GM12864 (cell line): ENCODE results near the gene RELB.

Source experiments
- DNase-seq: peaks from one replicate; pipeline ENCODE4 v3.0.0-alpha.2; 2011; ENCODE audit warnings: low read depth
- H3K4me3 ChIP-seq: 2 replicates; pipeline ENCODE4 v1.5.1; 2011; ENCODE audit warnings: mild to moderate bottlenecking, low read depth, low read length, control low read depth
- TF ChIP-seq, protein P1 (sequence below): IDR thresholded peaks from 2 replicates; pipeline ENCODE4 v1.5.1; 2011; ENCODE audit warnings: low read depth, mild to moderate bottlenecking, moderate library complexity, low read length, control low read depth, inconsistent platforms; ENCODE audit errors: missing control alignments

The RELB gene

DNA sequence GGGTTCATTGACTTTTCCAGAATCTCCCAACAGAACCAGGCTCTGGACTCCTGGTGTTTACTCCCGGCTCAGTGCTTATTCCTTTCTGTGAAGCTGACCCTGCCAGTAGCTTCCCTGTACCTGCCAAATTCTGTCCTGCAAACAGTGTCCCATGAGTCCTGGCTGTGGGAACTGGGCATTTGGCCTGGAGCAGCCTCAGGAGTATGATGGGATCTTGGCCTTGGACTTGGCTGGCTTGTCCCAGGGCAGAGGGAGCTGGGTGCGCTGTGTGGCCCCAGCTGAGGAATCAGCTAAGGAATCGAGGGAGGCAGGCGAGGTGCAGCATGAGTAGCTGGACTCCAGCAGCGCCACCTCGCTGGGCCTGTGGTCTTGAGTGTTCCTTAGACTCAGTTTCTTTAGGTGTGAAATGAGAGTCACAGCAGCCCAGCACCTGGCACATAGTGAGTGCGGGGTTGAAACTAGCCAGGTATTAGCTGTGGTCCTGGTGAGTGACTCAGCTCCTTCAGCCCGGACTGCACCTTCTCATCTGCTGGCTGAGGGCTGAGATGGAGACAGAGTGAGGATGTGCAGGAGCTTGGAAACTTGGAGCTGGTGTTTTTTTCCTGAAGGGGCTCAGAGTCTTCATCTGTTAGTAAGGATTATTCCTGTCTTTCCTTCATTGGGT lies 47.9 kb downstream of the RELB start:
- TF ChIP-seq, protein P1, sequence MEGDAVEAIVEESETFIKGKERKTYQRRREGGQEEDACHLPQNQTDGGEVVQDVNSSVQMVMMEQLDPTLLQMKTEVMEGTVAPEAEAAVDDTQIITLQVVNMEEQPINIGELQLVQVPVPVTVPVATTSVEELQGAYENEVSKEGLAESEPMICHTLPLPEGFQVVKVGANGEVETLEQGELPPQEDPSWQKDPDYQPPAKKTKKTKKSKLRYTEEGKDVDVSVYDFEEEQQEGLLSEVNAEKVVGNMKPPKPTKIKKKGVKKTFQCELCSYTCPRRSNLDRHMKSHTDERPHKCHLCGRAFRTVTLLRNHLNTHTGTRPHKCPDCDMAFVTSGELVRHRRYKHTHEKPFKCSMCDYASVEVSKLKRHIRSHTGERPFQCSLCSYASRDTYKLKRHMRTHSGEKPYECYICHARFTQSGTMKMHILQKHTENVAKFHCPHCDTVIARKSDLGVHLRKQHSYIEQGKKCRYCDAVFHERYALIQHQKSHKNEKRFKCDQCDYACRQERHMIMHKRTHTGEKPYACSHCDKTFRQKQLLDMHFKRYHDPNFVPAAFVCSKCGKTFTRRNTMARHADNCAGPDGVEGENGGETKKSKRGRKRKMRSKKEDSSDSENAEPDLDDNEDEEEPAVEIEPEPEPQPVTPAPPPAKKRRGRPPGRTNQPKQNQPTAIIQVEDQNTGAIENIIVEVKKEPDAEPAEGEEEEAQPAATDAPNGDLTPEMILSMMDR = no peak
- no peak overlapping the region for H3K4me3 ChIP-seq
- no peak for DNase-seq

DNA sequence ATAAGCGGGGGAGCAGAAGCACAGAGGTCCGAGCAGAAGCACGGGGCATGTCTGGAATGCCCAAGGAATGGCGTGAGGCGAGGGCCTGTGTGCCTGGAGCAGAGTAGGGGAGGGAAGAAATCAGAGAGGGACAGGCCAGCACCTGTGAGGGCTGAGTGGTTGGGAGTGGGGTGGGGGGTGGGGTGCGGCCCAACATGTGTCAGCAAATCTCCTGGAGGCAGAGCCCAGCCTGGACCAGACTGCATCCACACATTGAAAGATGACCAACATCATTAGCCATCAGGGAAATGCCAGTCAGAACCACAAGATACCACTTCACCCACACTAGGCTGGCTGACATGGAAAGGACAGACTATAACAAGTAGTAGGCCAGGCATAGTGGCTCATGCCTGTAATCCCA lies 48.8 kb downstream of the RELB start:
- H3K4me3 ChIP-seq = no peak overlapping the region
- DNase-seq = no peak
- TF ChIP-seq, protein P1 = no peak

DNA sequence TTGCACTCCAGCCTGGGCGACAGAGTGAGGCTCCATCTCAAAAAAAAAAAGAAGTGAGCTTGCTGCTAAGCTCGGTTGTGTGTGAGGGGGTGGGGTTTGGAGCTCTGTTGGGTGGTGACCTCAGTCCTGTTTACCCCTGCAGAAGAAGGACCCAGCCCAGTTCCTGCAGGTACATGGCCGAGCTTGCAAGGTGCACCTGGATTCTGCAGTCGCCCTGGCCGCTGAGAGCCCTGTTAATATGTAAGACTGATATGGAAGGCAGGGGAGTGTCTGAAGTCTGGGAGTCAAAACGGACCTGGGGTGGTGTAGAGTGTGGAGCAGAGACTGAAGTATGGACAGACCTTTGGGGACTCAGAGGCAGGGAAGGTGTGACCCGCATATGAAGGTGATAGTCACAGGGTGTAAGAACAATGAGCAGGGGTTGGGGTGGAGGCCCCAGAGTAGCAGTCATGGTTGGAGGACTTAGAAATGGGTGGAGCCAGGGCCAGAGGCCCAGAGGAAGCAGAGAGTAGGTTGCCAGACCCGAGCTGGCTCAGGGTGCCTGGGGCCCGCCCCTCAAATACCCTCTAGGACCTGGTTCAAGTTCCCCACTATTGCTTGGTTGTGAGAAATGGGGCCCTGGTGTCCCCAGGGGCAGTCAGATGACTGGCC lies 50.8 kb downstream of the RELB start:
- no peak for DNase-seq
- no peak overlapping the region for H3K4me3 ChIP-seq
- TF ChIP-seq, protein P1 = no peak

DNA sequence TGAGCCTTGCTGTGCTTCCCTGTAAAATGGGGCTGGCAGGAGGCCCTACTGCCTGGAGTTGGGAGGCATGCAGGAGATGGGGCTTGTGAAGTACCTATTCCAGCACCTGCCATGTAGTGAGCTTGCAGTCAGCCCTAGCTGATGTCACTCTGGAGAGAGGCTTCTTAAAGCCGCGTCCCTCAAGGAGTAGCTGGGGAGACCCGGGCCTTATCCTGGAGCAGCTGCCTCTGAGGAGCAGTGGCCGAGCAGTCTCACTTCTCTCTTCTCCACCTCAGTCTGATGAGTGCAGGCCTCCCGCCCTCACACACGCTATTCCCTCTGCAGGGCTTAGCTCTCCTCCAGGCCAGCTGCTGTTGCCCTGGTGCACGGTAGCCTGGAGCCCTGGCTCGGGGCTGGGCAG lies 55.6 kb downstream of the RELB start:
- TF ChIP-seq, protein P1 = no peak
- no peak overlapping the region for H3K4me3 ChIP-seq
- no peak for DNase-seq

DNA sequence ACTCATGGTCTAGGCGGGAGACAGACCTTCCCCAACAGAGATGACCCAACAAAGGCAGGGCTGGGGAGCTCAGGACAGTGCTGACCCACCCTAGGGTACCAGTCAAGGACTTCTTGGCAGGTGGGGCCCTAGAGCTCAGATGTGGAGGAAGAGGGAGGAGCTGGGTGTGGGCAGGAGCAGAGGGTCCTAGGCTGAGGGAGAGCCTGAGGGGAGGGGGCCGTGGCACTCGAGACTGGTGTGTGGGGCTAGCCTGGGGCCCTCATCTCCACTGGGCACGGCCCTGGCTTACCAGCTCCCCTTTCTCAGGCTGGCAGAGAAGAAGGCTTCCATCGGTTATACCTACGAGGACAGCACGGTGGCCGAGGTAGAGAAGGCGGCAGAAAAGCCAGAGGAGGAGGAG lies 56.2 kb downstream of the RELB start:
- H3K4me3 ChIP-seq = no peak overlapping the region
- DNase-seq = no peak
- TF ChIP-seq, protein P1 = no peak

DNA sequence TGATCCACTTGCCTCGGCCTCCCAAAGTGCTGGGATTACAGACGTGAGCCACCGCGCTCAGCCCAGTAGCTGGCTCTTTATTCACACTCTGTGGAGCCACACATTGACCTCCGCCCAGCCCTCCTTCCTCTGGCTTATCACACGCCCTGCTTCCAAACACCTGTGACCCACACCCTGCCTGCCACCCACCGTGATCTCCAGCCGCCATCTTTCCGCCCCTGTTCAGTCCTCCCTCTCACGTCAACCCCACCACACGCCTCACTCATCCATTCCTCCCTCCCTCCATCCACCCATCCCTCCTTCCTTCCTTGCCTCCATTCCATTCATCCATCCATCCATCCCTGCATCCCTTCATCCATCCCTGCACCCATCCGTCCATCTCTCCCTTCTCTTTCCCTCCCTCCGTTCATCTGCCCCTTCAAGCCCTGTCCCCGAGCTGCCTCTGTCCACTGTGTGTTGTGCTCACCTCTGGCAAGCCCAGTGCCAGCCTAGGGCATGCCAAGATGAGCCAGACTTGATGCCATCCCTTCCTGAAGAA lies 57.4 kb downstream of the RELB start:
- no peak for DNase-seq
- H3K4me3 ChIP-seq = no peak overlapping the region
- TF ChIP-seq, protein P1 = no peak
